SK-N-SH treated with all-trans-retinoic acid at 6 μM for 48 hours (cell line): ENCODE results near the gene RCN1.
A peak's percentile ranks its signal among the peaks of the same experiment; 100 is the strongest.

Experiments
- ATAC-seq: fragments of 200-7000 bp; cut with Tn5 transposase; 3 replicates; pipeline ENCODE4 v1.9.1; 2020; ENCODE audit warnings: mild to moderate bottlenecking, moderate library complexity
- ARNTL ChIP-seq: fragments of 450-650 bp; formaldehyde crosslinking; IDR thresholded peaks from 2 replicates; pipeline ENCODE4 v1.5.0; 2020; ENCODE audit warnings: low read depth, mild to moderate bottlenecking, moderate library complexity, borderline replicate concordance
- BACH2 ChIP-seq: fragments of 250-450 bp; sonication (Bioruptor Pico); IDR thresholded peaks from 2 replicates; pipeline ENCODE4 v1.9.0; 2021; ENCODE audit warnings: mild to moderate bottlenecking, borderline replicate concordance
- CSDC2 ChIP-seq: fragments of 250-450 bp; sonication (Bioruptor Pico); IDR thresholded peaks from 2 replicates; pipeline ENCODE4 v1.5.0; 2020; ENCODE audit warnings: mild to moderate bottlenecking, moderate library complexity
- GLIS3 ChIP-seq: fragments of 250-450 bp; sonication (Bioruptor Pico); IDR thresholded peaks from 2 replicates; pipeline ENCODE4 v1.5.0; 2020; ENCODE audit warnings: mild to moderate bottlenecking, moderate library complexity
- ISL1 ChIP-seq: fragments of 250-450 bp; sonication (Bioruptor Pico); IDR thresholded peaks from 2 replicates; pipeline ENCODE4 v2.1.2; 2022; ENCODE audit warnings: mild to moderate bottlenecking, moderate library complexity
- OSR1 ChIP-seq: fragments of 250-450 bp; sonication (Bioruptor Pico); IDR thresholded peaks from 2 replicates; pipeline ENCODE4 v1.8.0; 2022; ENCODE audit warnings: moderate library complexity, mild to moderate bottlenecking, inconsistent platforms
- PATZ1 ChIP-seq: fragments of 250-450 bp; sonication (Bioruptor Pico); IDR thresholded peaks from 2 replicates; pipeline ENCODE4 v1.8.0; 2020; ENCODE audit warnings: mild to moderate bottlenecking, moderate library complexity, borderline replicate concordance
- POU6F1 ChIP-seq: fragments of 250-450 bp; sonication (Bioruptor Pico); IDR thresholded peaks from 2 replicates; pipeline ENCODE4 v1.8.0; 2021; ENCODE audit warnings: low read depth, mild to moderate bottlenecking, moderate library complexity, borderline replicate concordance
- PPARA ChIP-seq: fragments of 250-450 bp; sonication (Bioruptor Pico); IDR thresholded peaks from 2 replicates; pipeline ENCODE4 v1.5.0; 2020; ENCODE audit warnings: mild to moderate bottlenecking, borderline replicate concordance
- RARB ChIP-seq: fragments of 250-450 bp; sonication (Bioruptor Pico); IDR thresholded peaks from 2 replicates; pipeline ENCODE4 v1.8.0; 2021; ENCODE audit warnings: mild to moderate bottlenecking, moderate library complexity
- SNAI2 ChIP-seq: fragments of 250-450 bp; sonication (Bioruptor Pico); IDR thresholded peaks from 2 replicates; pipeline ENCODE4 v1.5.0; 2020; ENCODE audit warnings: mild to moderate bottlenecking, moderate library complexity
- TCF4 ChIP-seq: fragments of 250-450 bp; sonication (Bioruptor Pico); IDR thresholded peaks from 2 replicates; pipeline ENCODE4 v1.8.0; 2021; ENCODE audit warnings: mild to moderate bottlenecking, moderate library complexity, borderline replicate concordance
- TOX ChIP-seq: fragments of 250-450 bp; sonication (Bioruptor Pico); IDR thresholded peaks from 2 replicates; pipeline ENCODE4 v1.8.0; 2021; ENCODE audit warnings: mild to moderate bottlenecking, moderate library complexity, borderline replicate concordance
- ZFP3 ChIP-seq: fragments of 250-450 bp; sonication (Bioruptor Pico); IDR thresholded peaks from 2 replicates; pipeline ENCODE4 v1.5.0; 2020; ENCODE audit warnings: mild to moderate bottlenecking, moderate library complexity
- ZFP30 ChIP-seq: fragments of 450-650 bp; formaldehyde crosslinking; IDR thresholded peaks from 2 replicates; pipeline ENCODE4 v1.5.0; 2022; ENCODE audit warnings: mild to moderate bottlenecking, moderate library complexity
- ZNF70 ChIP-seq: fragments of 450-650 bp; formaldehyde crosslinking; IDR thresholded peaks from 2 replicates; pipeline ENCODE4 v1.5.0; 2020; ENCODE audit warnings: mild to moderate bottlenecking, moderate library complexity
- TF ChIP-seq, protein P1 (sequence below): fragments of 250-450 bp; sonication (Bioruptor Pico); IDR thresholded peaks from 2 replicates; pipeline ENCODE4 v1.5.1; 2020; ENCODE audit warnings: low read depth, mild to moderate bottlenecking, moderate library complexity
- TF ChIP-seq, protein P2 (sequence below): fragments of 250-450 bp; sonication (Bioruptor Pico); IDR thresholded peaks from 2 replicates; pipeline ENCODE4 v1.5.0; 2020; ENCODE audit warnings: mild to moderate bottlenecking, moderate library complexity
- TF ChIP-seq, protein P3 (sequence below): fragments of 250-450 bp; sonication (Bioruptor Pico); IDR thresholded peaks from 2 replicates; pipeline ENCODE4 v1.5.1; 2021; ENCODE audit warnings: mild to moderate bottlenecking, moderate library complexity

The RCN1 gene

DNA sequence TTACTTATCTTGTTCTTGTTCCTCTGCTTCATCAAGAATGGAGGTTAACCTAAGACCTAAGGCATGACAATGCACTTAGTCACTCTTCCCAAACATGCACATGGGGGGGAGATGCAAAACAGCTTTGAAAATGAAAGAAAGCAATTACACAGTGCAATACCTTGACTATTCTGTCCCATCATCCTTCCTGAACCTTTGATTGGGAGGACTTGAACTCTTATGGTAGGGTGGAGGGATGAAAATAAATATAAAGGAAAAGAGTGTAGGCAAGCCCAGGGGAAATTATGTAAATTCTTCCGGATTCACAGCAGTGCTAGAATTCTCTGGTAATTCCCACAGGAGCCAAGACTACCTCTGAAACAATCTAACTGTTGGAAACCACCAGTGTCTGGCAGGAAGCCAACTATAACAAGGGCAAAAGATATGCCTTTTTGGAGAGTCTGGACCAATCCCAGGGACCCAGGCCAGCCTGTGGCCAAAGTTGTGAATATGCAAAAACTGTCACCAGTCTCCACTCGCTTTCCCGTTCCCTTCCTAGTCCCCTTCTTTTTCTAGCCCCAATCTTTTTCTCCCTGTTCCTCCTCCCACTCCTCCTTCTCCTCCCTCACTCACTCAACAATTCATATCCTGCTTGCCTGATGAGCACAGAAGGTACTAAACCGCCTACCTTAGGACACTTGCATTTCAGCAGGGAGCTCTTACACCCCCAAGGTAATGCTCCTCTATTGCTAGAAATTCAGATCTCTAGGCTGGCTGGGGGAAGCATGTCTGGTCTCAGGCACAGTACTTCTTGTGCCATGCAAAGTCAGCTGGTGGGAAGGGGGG is 2.5 kb upstream of the RCN1 start:
- 0 out of 2 replicates have a peak, but pooled peaks have one; percentile 68 for TF ChIP-seq CSDC2 (CRISPR knock-in tag)
- TF ChIP-seq TOX (CRISPR knock-in tag): no peak
- peak; percentile 5; the same call in 2 of the 3 replicates for ATAC-seq

DNA sequence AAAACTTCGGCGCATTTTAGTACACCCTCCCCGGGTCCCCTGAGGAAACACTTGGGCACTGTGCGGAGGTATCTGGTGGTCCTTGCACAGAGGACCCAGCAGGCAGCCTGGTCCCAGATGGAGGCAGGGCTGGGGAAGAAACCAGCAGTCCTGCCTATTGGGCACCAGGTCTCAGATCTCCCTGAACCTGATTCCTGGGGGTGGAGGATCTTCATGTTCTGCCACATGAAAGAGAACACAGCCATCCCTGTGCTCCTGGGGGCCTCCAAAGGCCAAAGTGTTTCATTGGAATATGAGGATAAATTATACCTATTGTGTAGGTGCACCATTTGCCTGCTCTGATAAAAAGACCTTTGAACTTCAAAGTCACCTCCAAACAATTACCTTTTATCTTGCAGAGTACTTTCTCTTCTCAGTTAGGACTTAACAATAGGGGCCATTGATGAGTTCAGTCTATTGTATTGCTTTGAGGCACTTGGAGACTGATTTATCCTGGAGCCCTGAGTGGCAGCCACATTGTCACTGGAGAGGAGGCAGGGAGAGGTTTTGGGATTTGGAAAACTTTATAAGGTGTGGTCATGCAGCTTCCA is 1.8 kb downstream of the RCN1 start:
- TF ChIP-seq, protein P1, sequence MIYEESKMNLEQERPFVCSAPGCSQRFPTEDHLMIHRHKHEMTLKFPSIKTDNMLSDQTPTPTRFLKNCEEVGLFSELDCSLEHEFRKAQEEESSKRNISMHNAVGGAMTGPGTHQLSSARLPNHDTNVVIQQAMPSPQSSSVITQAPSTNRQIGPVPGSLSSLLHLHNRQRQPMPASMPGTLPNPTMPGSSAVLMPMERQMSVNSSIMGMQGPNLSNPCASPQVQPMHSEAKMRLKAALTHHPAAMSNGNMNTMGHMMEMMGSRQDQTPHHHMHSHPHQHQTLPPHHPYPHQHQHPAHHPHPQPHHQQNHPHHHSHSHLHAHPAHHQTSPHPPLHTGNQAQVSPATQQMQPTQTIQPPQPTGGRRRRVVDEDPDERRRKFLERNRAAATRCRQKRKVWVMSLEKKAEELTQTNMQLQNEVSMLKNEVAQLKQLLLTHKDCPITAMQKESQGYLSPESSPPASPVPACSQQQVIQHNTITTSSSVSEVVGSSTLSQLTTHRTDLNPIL (CRISPR knock-in tag): no peak
- no peak for TF ChIP-seq ZFP3 (CRISPR knock-in tag)
- no peak for TF ChIP-seq PATZ1 (CRISPR knock-in tag)
- no peak for TF ChIP-seq ZNF70 (CRISPR knock-in tag)
- no peak for TF ChIP-seq POU6F1 (CRISPR knock-in tag)
- TF ChIP-seq ZFP30 (CRISPR knock-in tag): no peak
- no peak for TF ChIP-seq SNAI2 (CRISPR knock-in tag)
- no peak for TF ChIP-seq ISL1
- TF ChIP-seq OSR1 (CRISPR knock-in tag): no peak
- TF ChIP-seq RARB: no peak
- TF ChIP-seq, protein P2, sequence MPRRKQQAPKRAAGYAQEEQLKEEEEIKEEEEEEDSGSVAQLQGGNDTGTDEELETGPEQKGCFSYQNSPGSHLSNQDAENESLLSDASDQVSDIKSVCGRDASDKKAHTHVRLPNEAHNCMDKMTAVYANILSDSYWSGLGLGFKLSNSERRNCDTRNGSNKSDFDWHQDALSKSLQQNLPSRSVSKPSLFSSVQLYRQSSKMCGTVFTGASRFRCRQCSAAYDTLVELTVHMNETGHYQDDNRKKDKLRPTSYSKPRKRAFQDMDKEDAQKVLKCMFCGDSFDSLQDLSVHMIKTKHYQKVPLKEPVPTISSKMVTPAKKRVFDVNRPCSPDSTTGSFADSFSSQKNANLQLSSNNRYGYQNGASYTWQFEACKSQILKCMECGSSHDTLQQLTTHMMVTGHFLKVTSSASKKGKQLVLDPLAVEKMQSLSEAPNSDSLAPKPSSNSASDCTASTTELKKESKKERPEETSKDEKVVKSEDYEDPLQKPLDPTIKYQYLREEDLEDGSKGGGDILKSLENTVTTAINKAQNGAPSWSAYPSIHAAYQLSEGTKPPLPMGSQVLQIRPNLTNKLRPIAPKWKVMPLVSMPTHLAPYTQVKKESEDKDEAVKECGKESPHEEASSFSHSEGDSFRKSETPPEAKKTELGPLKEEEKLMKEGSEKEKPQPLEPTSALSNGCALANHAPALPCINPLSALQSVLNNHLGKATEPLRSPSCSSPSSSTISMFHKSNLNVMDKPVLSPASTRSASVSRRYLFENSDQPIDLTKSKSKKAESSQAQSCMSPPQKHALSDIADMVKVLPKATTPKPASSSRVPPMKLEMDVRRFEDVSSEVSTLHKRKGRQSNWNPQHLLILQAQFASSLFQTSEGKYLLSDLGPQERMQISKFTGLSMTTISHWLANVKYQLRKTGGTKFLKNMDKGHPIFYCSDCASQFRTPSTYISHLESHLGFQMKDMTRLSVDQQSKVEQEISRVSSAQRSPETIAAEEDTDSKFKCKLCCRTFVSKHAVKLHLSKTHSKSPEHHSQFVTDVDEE (CRISPR knock-in tag): no peak

DNA sequence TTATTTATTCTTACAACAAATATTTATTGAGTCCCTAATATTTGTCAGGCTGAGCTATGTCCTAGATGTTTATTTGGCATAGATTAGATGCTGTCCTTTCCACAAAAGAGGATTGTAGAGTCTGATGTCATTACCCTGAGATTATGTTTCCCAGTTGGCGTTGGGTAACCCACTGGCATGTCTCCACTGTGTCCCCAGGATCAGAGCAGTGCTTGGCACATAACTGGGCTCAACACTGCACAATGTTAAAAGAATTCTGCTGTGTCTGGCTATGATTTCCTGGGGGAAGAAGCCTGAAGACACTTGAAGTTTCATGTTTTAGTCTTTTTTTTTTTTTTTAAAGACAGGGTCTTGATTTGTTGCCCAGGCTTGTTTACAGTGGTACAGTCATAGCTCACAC is 4.0 kb downstream of the RCN1 start:
- no peak for ATAC-seq
- TF ChIP-seq ZFP3 (CRISPR knock-in tag): no peak
- TF ChIP-seq TCF4 (CRISPR knock-in tag): no peak
- TF ChIP-seq, protein P1 (CRISPR knock-in tag): no peak
- no peak for TF ChIP-seq PPARA (CRISPR knock-in tag)
- TF ChIP-seq ARNTL (CRISPR knock-in tag): no peak
- no peak for TF ChIP-seq CSDC2 (CRISPR knock-in tag)
- TF ChIP-seq, protein P3, sequence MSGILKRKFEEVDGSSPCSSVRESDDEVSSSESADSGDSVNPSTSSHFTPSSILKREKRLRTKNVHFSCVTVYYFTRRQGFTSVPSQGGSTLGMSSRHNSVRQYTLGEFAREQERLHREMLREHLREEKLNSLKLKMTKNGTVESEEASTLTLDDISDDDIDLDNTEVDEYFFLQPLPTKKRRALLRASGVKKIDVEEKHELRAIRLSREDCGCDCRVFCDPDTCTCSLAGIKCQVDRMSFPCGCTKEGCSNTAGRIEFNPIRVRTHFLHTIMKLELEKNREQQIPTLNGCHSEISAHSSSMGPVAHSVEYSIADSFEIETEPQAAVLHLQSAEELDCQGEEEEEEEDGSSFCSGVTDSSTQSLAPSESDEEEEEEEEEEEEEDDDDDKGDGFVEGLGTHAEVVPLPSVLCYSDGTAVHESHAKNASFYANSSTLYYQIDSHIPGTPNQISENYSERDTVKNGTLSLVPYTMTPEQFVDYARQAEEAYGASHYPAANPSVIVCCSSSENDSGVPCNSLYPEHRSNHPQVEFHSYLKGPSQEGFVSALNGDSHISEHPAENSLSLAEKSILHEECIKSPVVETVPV (CRISPR knock-in tag): no peak
- no peak for TF ChIP-seq BACH2 (CRISPR knock-in tag)
- TF ChIP-seq POU6F1 (CRISPR knock-in tag): no peak
- TF ChIP-seq, protein P2 (CRISPR knock-in tag): no peak
- no peak for TF ChIP-seq GLIS3 (CRISPR knock-in tag)
- TF ChIP-seq OSR1 (CRISPR knock-in tag): no peak
- no peak for TF ChIP-seq SNAI2 (CRISPR knock-in tag)
- no peak for TF ChIP-seq ZNF70 (CRISPR knock-in tag)

More for the DNA sequence above, 1.8 kb downstream of the RCN1 start:
- no peak for ATAC-seq
